Measurements from ENCODE around the gene NFATC3. TPM values are rescaled to one million over a fixed set of nuclear protein-coding genes. Genes with fewer than 3 reads are reported as not detected.

The NFATC3 gene
- total RNA-seq, 1 experiment from 2014 or later = 37.2 TPM

DNA sequence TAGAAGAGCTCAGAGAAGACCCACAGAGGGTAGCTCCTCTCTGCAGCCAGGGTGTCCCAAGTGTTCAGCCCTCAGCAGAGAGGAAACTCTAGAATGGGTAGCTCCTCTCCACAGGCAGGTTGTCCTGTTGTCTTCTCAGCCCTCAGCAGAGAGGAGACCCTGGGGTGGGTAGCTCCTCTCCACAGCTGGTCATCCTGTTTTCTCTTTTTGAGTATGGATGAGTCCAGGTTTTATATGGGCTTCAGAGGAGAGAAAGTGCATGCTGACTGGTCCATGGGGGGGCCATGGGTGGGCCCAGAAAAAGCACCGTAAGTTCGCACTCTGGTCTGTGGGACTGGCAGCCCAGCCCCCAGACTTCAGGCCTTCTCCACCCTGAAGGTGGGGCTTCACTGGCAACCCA is 102.3 kb downstream of the NFATC3 start:
- no peak for DNase-seq
- Histone ChIP-seq H3F3A (ENCODE audit: insufficient read depth, low read depth) (no peaks in the 10 kb centered on the region), H3K9me2 (ENCODE audit: insufficient read depth) (no peaks in the 10 kb centered on the region), H3K79me2 (ENCODE audit: low read depth) (no peaks in the 10 kb centered on the region), H3K27me3 (ENCODE audit: insufficient read depth, low read depth) (no peaks in the 10 kb centered on the region), H3K9me3 (ENCODE audit: insufficient read depth, low read depth) (no peaks in the 10 kb centered on the region), H3K4me2 (no peak overlapping the region), H3K27ac (no peak overlapping the region), H3K4me3 (no peak overlapping the region), H4K20me1 (ENCODE audit: insufficient read depth) (no peaks in the 10 kb centered on the region), H3K36me3 (ENCODE audit: low read depth) (peaks cover 5% of the 10 kb centered on the region; the same call in 1 of the 2 replicates), H2AFZ (no peak overlapping the region), H3K4me1 (replicated peaks; ENCODE audit: insufficient read depth) (no peaks in the 10 kb centered on the region)
- ChIA-PET CTCF (interaction anchor here (0.5 kb wide), 1 partner anchor 545 kb away, joined by 4 read pairs; no protein-coding TSS in a partner anchor), POLR2A (ENCODE audit: unreplicated experiment) (no interaction called here)
- TF ChIP-seq EZH2 (IDR thresholded peaks at IDR 0.05; ENCODE audit: low read depth) (no peak), CTCF (conservative IDR thresholded peaks at IDR 0.05) (no peak)
- intact Hi-C loops (cut with micrococcal nuclease; ENCODE audit: unreplicated experiment) = no loop called here
- no TSS peak for BruUV-seq (replicated peaks)

DNA sequence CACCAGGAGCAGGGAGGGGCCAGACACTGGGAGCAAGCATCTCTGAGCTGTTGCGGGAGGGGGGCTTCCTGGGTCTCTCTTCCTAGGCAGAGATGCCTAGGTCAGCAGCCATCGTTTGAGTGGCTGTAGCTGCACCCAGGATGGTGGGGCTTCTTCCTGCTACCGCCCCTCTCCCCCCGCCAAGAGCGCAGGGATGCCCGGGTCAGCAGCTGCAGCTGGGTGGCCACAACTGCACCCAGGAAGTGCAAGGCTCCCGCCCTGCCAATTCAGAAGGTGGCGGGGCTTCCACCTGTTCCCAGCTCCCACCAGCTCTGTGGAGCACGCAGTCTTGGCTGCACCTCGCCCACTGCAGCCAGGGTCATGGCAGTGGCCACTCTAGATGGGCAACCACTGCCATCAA is 103.0 kb downstream of the NFATC3 start:
- H3K9me2 ChIP-seq (ENCODE audit: insufficient read depth) = no peaks in the 10 kb centered on the region
- no peaks in the 10 kb centered on the region for H3K9me3 ChIP-seq (ENCODE audit: insufficient read depth, low read depth)
- no peak overlapping the region for H3K27ac ChIP-seq
- no peak for DNase-seq
- peaks cover 5% of the 10 kb centered on the region; the same call in 1 of the 2 replicates for H3K36me3 ChIP-seq (ENCODE audit: low read depth)
- ChIA-PET CTCF (no interaction called here), POLR2A (ENCODE audit: unreplicated experiment) (no interaction called here)
- intact Hi-C loops (cut with micrococcal nuclease; ENCODE audit: unreplicated experiment) = no loop called here
- H3K79me2 ChIP-seq (ENCODE audit: low read depth) = no peaks in the 10 kb centered on the region
- no peak overlapping the region for H2AFZ ChIP-seq
- H4K20me1 ChIP-seq (ENCODE audit: insufficient read depth) = no peaks in the 10 kb centered on the region
- H3F3A ChIP-seq (ENCODE audit: insufficient read depth, low read depth) = no peaks in the 10 kb centered on the region
- H3K4me3 ChIP-seq = no peak overlapping the region
- TF ChIP-seq EZH2 (IDR thresholded peaks at IDR 0.05; ENCODE audit: low read depth) = no peak
- TF ChIP-seq CTCF (conservative IDR thresholded peaks at IDR 0.05) = no peak
- no peak overlapping the region for H3K4me2 ChIP-seq
- no peaks in the 10 kb centered on the region for H3K4me1 ChIP-seq (replicated peaks; ENCODE audit: insufficient read depth)
- H3K27me3 ChIP-seq (ENCODE audit: insufficient read depth, low read depth) = no peaks in the 10 kb centered on the region
- no TSS peak for BruUV-seq (replicated peaks)

- no peak for DNase-seq
- Histone ChIP-seq H3K79me2 (ENCODE audit: low read depth) (no peaks in the 10 kb centered on the region), H3K27me3 (ENCODE audit: insufficient read depth, low read depth) (no peaks in the 10 kb centered on the region), H3K27ac (no peak overlapping the region), H3K4me1 (replicated peaks; ENCODE audit: insufficient read depth) (no peaks in the 10 kb centered on the region), H3K4me3 (no peak overlapping the region), H4K20me1 (ENCODE audit: insufficient read depth) (no peaks in the 10 kb centered on the region), H2AFZ (no peak overlapping the region), H3K9me2 (ENCODE audit: insufficient read depth) (no peaks in the 10 kb centered on the region), H3K9me3 (ENCODE audit: insufficient read depth, low read depth) (no peaks in the 10 kb centered on the region), H3F3A (ENCODE audit: insufficient read depth, low read depth) (no peaks in the 10 kb centered on the region), H3K4me2 (no peak overlapping the region), H3K36me3 (ENCODE audit: low read depth) (peaks cover 5% of the 10 kb centered on the region; the same call in 1 of the 2 replicates)
- TF ChIP-seq EZH2 (IDR thresholded peaks at IDR 0.05; ENCODE audit: low read depth) (no peak), CTCF (conservative IDR thresholded peaks at IDR 0.05) (no peak)
- ChIA-PET POLR2A (ENCODE audit: unreplicated experiment) (no interaction called here), CTCF (no interaction called here)
- no TSS peak for BruUV-seq (replicated peaks)
- intact Hi-C loops (cut with micrococcal nuclease; ENCODE audit: unreplicated experiment) = no loop called here
Measured at GRCh38 chr16:68190081-68190480, 104.9 kb downstream of the NFATC3 start.

Measured in PC-9 (cell line).